HG02642 (cell line): ENCODE results near the gene CES4A.
"Not testable (repeated sequence)": the region's sequence is repeated elsewhere in the genome, so short reads cannot be mapped to it uniquely, and the experiment has no call there.

ENCODE experiments used
- ATAC-seq: cut with Tn5 transposase; IDR thresholded peaks from one replicate; pipeline ENCODE4 v1.9.1; 2021; ENCODE audit warnings: mild to moderate bottlenecking; ENCODE audit not compliant: unreplicated experiment, poor library complexity

Gene CES4A

GRCh38 chr16:67039260-67040020 is 51.1 kb downstream of the CES4A start:
- ATAC-seq: no peak

DNA sequence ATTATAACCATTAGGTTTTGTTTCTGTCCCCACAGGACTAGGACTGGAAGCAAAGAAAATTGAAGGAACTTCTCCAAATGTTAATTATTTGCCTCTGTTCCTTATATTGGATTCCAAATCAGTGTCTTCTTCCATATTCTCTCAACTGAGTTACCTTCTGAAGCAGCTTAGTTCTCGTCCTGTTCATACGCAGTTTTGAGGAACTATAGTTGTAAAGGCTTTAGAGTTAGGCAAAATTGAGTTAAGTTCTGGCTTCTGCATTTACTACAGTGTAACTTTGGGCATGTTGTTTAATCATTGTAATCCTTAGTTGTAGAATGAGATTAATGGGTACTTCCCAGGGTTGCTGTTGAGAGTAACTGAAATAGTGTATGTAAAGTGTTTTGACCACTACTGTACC is 51.8 kb downstream of the CES4A start:
- ATAC-seq: no peak

- no peak for ATAC-seq
These were observed 52.5 kb downstream of the CES4A start for GRCh38 chr16:67040906-67041305.

DNA sequence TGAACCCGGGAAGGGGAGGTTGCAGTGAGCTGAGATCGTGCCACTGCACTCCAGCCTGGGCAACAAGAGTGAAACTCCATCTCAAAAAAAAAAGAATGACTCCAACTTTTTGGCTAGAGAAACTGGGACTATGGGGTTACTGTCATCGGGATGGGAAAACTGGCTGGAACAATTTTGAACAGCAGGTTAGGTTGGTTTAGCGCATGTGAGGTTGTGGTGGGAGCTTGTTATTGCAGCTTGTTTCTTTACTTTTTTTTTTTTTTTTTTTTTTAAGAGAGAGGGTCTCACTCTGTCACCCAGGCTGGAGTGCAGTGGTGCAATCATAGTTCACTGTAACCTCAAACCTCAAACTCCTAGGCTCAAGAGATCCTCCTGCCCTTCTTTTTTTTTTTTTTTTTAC is 53.1 kb downstream of the CES4A start:
- not testable (repeated sequence) for ATAC-seq

GRCh38 chr16:67043420-67043819 is 55.0 kb downstream of the CES4A start:
- no peak for ATAC-seq

DNA sequence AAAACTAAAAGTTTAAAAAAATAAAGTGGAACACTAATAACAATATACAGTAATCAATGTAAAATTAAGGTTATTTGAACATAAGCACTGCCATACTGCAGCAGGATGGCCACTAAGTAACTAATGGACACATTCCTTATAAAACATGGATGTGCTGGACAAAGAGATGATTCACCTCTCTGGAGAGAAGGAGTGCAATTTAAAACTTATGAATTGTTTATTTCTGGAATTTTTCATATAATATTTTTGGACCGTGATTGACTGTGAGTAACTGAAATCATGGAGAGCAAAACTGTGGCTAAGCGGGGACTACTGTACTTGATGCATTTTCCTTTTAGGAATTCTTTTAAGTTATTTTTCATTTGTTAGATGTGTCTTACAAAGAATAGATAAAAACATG is 62.4 kb downstream of the CES4A start:
- no peak for ATAC-seq

- no peak for ATAC-seq
These were observed 64.0 kb downstream of the CES4A start for GRCh38 chr16:67052399-67052798.

DNA sequence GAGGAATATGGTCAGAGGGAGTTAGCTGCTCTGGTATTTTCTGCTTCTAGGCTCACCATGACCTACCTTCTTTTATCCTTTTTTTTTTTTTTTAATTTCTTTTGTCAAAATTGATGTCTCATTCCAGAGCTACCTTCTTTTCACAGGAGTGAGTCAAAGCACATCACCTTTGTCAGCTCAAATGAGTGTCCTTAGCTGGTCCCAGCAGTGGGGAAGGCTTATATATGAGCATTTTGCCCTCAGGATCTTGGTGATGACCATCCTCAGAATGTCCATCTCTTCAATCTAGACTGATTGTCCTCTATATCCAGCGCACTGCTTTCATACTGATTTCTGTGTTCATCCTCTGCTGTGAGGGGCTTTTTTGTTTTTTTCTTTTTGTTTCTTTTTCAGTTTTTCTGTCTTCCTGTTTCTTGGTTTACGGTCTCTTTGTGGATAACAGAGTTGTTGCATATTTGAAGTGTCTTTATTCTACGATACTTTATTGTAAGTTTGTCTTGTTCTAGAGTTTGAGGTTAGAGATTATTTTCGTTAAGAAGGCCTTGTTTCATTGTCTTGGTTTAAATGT is 65.5 kb downstream of the CES4A start:
- no peak for ATAC-seq

DNA sequence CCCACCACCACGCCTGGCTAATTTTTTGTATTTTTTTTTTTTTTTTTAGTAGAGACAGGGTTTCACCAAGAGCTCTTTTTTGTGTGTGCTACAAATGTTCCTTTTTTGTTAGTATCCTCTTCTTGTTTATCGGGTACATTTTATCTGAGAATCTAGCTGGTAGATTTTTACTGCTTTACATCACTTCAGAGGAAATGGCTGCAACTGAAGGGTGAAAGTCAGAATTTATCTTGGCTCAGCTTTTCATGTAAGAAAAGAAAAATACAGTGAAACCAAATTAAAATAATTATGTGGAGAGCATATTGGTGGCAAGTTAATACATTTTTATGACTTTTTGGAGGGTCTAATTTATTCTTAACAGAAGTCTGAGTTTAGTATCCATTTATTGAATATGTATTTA is 66.5 kb downstream of the CES4A start:
- no peak for ATAC-seq

- ATAC-seq: no peak
These were observed 67.5 kb downstream of the CES4A start for GRCh38 chr16:67055712-67056487.
